ENCODE measurements around the gene LRMDA. TPM values are rescaled to one million over a fixed set of nuclear protein-coding genes. Genes with fewer than 3 reads are reported as not detected.

The LRMDA gene
- total RNA-seq, 1 experiment from 2014 or later = 4.8 TPM

DNA sequence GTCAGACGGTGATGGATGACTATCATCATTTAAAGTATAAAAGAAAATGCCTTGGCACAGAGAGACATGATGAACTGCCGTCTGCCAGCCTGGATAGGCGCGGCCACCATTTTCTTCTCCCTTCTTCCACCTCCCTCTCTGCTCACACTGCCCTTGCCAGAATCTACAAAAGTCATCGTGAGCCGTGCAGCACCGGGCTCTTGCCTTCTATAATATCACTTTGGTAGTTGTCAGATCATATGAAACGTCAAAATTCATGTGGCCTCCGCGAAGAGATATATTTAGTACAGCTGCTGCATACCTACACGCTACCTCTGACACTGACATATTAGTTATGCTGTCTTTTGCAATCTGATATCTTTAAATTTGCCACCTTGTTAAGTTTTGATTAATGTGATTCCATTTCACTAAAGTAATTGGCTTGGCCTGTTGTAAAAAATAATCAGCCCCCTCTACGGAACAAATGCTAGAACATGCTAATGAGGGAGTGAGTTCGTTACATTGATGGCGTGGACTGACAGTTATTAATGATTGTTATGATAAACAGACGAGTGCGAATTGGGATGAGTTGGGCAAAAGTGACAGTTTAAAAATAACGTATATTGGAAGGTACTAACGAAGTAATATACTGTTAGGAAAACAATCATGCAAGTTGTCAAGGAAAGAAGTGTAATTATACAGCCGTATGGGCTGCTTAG lies 214.9 kb downstream of the LRMDA start:
- Histone ChIP-seq H3K9me2 (ENCODE audit: insufficient read depth) (no peaks in the 10 kb centered on the region), H2AFZ (ENCODE audit: low read depth, low read length, poor library complexity, severe bottlenecking) (no peak overlapping the region), H4K20me1 (ENCODE audit: insufficient read depth) (no peaks in the 10 kb centered on the region), H3K4me3 (replicated peaks in 1 of 2; ENCODE audit: low read depth in 1 of 2, low read length in 2 of 2) (no peak overlapping the region), H3K79me2 (ENCODE audit: insufficient read depth, low read length) (no peaks in the 10 kb centered on the region), H3K9me3 (ENCODE audit: control insufficient read depth in 1 of 2, insufficient read depth in 1 of 2, low read depth in 1 of 2, low read length in 2 of 2) (no peaks in the 10 kb centered on the region), H3K4me2 (ENCODE audit: low read length) (no peak overlapping the region), H3K9ac (ENCODE audit: low read length) (no peak overlapping the region), H3K36me3 (ENCODE audit: control insufficient read depth in 1 of 2, insufficient read depth in 2 of 2, low read length in 2 of 2) (no peaks in the 10 kb centered on the region), H3K27ac (ENCODE audit: low read depth, low read length) (no peak overlapping the region), H3K27me3 (ENCODE audit: insufficient read depth, low read length) (peaks cover 41% of the 10 kb centered on the region), H3K4me1 (ENCODE audit: control insufficient read depth in 1 of 2, insufficient read depth in 2 of 2, low read length in 2 of 2) (no peaks in the 10 kb centered on the region)
- POLR2A ChIA-PET = no interaction called here
- TF ChIP-seq POLR2A (IDR thresholded peaks at IDR 0.05; ENCODE audit: borderline replicate concordance, extremely low read depth, insufficient read depth, insufficient read length) (no peak), ATF3 (IDR thresholded peaks at IDR 0.05) (no peak), YY1 (IDR thresholded peaks at IDR 0.05; ENCODE audit: extremely low read depth, insufficient replicate concordance, low read depth, low read length) (no peak), MAX (IDR thresholded peaks at IDR 0.05) (no peak), RAD21 (IDR thresholded peaks at IDR 0.05; ENCODE audit: low read depth) (no peak), ZFX (IDR thresholded peaks at IDR 0.05) (no peak), POLR2AphosphoS5 (IDR thresholded peaks at IDR 0.05; ENCODE audit: low read depth, low read length) (no peak), ELF1 (IDR thresholded peaks at IDR 0.05; ENCODE audit: borderline replicate concordance, low read depth) (no peak), SRF (IDR thresholded peaks at IDR 0.05; ENCODE audit: low read depth) (no peak), CBX3 (IDR thresholded peaks at IDR 0.05; ENCODE audit: low read depth) (no peak), EZH2 (IDR thresholded peaks at IDR 0.05) (no peak), FOSL1 (IDR thresholded peaks at IDR 0.05; ENCODE audit: low read depth) (no peak), SIN3A (IDR thresholded peaks at IDR 0.05; ENCODE audit: low read depth) (no peak), EZH2phosphoT487 (IDR thresholded peaks at IDR 0.05; ENCODE audit: borderline replicate concordance) (no peak), SP1 (IDR thresholded peaks at IDR 0.05; ENCODE audit: low read depth) (no peak), TCF7L2 (IDR thresholded peaks at IDR 0.05; ENCODE audit: borderline replicate concordance, extremely low read depth, insufficient read depth, insufficient read length) (no peak), ZBTB33 (IDR thresholded peaks at IDR 0.05; ENCODE audit: extremely low read depth, insufficient replicate concordance, low read length) (no peak)
- TF ChIP-seq, protein P1, sequence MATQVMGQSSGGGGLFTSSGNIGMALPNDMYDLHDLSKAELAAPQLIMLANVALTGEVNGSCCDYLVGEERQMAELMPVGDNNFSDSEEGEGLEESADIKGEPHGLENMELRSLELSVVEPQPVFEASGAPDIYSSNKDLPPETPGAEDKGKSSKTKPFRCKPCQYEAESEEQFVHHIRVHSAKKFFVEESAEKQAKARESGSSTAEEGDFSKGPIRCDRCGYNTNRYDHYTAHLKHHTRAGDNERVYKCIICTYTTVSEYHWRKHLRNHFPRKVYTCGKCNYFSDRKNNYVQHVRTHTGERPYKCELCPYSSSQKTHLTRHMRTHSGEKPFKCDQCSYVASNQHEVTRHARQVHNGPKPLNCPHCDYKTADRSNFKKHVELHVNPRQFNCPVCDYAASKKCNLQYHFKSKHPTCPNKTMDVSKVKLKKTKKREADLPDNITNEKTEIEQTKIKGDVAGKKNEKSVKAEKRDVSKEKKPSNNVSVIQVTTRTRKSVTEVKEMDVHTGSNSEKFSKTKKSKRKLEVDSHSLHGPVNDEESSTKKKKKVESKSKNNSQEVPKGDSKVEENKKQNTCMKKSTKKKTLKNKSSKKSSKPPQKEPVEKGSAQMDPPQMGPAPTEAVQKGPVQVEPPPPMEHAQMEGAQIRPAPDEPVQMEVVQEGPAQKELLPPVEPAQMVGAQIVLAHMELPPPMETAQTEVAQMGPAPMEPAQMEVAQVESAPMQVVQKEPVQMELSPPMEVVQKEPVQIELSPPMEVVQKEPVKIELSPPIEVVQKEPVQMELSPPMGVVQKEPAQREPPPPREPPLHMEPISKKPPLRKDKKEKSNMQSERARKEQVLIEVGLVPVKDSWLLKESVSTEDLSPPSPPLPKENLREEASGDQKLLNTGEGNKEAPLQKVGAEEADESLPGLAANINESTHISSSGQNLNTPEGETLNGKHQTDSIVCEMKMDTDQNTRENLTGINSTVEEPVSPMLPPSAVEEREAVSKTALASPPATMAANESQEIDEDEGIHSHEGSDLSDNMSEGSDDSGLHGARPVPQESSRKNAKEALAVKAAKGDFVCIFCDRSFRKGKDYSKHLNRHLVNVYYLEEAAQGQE (IDR thresholded peaks at IDR 0.05; ENCODE audit: low read depth) = no peak
- no peak for DNase-seq (ENCODE audit: low read depth, low spot score)
- intact Hi-C loops (cut with micrococcal nuclease) = no loop called here
- CTCF ChIA-PET = no interaction called here
- RAD21 ChIA-PET (ENCODE audit: low non-redundant PET in 1 of 2, low total read pairs in 2 of 2, uncharacterized antibody in 2 of 2, unreplicated experiment in 2 of 2) = no interaction called here
- no peak for ATAC-seq
- no TSS peak for BruUV-seq (replicated peaks)

Measured in HCT116 (cell line).